Fibroblast of skin of scalp (primary cell): ENCODE data around the gene PLD6.
"Not testable (repeated sequence)": the region's sequence is repeated elsewhere in the genome, so short reads cannot be mapped to it uniquely, and the experiment has no call there.

Experiments
- DNase-seq: peaks from one replicate; pipeline ENCODE4 v3.0.0-alpha.2; 2013

Gene PLD6

GRCh38 chr17:17175917-17176316, 30.2 kb downstream of the PLD6 start:
- no peak for DNase-seq

DNA sequence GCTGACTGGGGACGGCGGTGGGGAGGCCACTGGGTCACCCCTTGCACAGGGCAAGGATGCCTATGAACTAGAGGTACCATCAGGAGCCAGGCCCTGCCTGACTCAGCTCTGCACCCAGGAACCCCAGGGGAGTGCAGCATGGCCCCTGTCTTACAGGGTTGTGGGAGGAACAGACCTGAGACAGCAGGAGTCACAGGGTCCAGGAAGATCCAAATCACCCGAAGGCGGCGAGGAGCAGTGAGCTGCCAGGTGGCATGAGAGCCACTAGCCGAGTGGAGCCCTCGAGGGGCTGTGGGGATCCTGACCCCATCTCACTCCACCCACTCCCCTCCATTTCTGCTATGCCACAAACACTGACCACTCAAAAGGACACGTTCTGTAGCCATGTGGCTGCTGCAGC, 30.8 kb downstream of the PLD6 start:
- DNase-seq = no peak

DNA sequence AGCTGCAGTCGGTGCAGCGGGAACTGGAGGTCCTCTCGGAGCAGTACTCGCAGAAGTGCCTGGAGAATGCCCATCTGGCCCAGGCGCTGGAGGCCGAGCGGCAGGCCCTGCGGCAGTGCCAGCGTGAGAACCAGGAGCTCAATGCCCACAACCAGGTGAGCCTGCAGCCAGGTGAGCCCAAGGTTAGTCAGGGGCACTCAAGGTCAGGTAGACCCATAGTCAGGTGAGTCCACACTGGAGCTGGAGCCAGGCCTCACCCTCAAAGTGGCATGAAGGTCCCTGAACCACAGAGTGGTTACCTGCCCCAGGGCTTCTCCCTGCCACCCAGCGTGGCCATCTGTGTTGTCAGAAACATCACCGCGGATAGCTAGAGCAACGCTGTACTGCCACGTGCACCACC, 32.2 kb downstream of the PLD6 start:
- no peak for DNase-seq

- no peak for DNase-seq
These were observed 33.1 kb downstream of the PLD6 start for GRCh38 chr17:17172990-17173389.

DNA sequence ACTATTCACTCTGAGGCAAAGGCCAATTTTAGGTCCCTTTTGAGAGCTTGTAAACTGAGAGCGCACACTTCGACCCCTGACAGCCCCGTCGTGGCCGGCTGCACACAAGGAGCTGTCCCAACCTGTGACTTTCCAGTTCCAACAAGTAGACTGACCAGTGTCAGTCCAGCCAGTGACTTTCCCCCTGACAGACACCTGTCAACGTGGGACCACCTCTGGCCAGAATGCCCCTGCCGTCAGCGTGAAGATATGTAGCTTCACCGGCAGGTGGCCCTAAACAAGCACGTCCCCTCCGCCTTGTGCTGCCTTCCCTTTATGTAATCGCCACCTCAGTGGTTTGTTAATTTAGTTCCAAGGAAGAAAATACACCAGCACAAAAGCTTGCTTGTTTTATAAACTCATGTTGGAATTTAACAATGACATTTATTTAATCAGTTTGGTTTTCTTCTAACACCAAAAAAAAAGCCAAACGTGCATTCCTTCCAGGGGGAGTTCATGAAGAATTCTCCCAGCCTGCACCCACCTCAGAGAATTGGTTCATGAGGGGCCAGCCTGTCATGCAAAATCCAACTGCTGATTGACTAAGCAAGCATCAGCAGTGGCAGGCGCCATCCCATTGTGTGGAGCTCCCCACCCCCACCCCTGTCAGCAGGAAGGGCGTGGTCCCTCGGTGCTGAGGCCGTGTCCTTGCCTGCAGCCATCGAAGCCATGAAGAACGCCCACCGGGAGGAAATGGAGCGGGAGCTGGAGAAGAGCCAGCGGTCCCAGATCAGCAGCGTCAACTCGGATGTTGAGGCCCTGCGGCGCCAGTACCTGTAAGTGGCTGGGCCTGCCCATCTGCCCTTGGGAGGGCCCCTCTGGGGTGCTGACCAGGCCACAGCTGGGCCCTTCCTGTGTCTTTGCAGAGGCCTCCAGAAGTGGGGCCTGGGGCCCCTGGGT, 33.9 kb downstream of the PLD6 start:
- no peak for DNase-seq

- no peak for DNase-seq
These were observed 34.9 kb downstream of the PLD6 start for GRCh38 chr17:17171186-17171585.

GRCh38 chr17:17170346-17170985, 35.7 kb downstream of the PLD6 start:
- DNase-seq = no peak

- DNase-seq = no peak
These were observed 36.7 kb downstream of the PLD6 start for GRCh38 chr17:17169396-17169795.

- DNase-seq = no peak
These were observed 37.7 kb downstream of the PLD6 start for GRCh38 chr17:17168401-17168800.

GRCh38 chr17:17167986-17168385, 38.1 kb downstream of the PLD6 start:
- DNase-seq = no peak

- DNase-seq = no peak
These were observed 38.8 kb downstream of the PLD6 start for GRCh38 chr17:17167356-17167755.

- no peak for DNase-seq
These were observed 39.7 kb downstream of the PLD6 start for GRCh38 chr17:17166446-17166845.

GRCh38 chr17:17165666-17166308, 40.3 kb downstream of the PLD6 start:
- no peak for DNase-seq

- no peak for DNase-seq
These were observed 41.5 kb downstream of the PLD6 start for GRCh38 chr17:17164676-17165075.

DNA sequence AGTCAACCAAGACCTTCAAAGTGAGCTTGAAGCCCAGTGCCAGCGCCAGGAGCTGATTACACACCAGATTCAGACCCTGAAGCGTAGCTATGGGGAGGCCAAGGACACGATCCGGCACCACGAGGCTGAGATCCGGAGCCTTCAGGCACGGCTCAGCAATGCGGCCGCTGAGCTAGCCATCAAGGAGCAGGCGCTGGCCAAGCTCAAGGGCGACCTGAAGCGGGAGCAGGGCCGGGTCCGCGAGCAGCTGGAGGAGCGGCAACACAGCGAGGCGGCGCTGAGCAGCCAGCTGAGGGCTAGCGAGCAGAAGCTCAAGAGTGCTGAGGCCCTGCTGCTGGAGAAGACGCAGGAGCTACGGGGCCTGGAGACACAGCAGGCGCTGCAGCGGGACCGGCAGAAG, 42.0 kb downstream of the PLD6 start:
- DNase-seq = no peak

DNA sequence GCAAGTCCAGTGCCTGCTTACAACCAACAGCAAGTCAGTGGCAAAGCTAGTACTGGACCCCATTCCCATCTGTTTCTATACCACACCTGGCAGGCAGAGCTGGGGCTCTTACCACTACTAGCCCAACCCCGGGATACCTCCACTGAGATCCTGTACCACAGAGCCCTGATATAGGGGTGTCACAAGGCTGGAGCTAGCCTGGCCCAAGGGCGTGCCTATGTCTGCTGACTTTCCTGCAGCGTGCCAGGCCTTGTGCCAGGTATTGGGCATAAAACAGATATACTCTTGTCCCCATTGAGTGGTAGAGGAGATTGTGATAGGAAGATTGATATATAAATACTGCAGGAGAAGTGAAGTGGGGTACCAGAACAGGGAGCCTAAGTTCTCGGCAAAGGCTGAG, 44.4 kb downstream of the PLD6 start:
- DNase-seq = no peak

GRCh38 chr17:17161121-17161520, 45.0 kb downstream of the PLD6 start:
- DNase-seq = no peak

DNA sequence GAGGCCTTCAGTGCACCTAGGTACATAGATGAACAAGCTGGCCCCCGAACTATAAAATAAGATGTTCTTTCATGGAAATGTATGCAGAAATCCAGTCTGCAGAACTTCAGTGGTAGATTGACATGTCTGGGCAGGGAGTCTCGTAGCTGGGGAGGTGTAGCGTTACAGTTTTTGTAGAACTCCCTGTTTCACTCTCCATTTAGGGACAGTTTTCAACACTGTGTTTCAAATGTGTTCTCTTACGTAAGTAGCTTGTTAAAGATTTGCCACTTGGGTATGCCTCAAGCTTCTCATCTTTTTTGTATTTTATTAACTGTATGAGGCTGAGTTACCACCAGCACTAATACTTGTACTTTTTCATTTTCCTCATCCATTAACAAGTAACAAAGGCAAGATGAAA, 46.6 kb downstream of the PLD6 start:
- DNase-seq = no peak

DNA sequence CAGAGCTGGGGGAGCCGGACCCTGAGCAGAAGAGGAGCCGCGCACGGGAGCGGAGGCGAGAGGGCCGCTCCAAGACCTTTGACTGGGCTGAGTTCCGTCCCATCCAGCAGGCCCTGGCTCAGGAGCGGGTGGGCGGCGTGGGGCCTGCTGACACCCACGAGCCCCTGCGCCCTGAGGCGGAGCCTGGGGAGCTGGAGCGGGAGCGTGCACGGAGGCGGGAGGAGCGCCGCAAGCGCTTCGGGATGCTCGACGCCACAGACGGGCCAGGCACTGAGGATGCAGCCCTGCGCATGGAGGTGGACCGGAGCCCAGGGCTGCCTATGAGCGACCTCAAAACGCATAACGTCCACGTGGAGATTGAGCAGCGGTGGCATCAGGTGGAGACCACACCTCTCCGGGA, 47.6 kb downstream of the PLD6 start:
- not testable (repeated sequence) for DNase-seq

- no peak for DNase-seq
These were observed 49.1 kb downstream of the PLD6 start for GRCh38 chr17:17157041-17157440.

GRCh38 chr17:17156511-17156910, 49.6 kb downstream of the PLD6 start:
- no peak for DNase-seq

DNA sequence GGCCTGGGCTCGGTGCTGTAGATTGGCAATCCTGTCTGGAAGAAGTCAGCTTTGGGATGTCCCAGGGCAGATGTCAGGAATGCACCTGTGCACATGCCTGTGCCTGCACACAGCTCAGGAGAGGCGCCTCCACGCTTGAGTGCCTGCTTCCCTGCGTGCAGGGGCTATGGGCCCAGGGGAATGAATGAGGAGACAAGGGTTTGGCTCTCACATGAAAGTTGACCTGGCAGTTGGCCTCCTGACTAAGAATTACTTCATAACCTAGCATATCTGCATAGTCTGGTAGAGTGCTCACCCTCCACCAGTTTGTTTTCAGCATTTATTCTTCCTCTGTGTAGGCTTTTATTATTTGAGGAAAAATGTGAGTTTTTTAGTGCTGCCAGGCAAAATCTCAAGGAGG, 50.0 kb downstream of the PLD6 start:
- DNase-seq = peak; percentile 27

- DNase-seq = no peak
These were observed 50.6 kb downstream of the PLD6 start for GRCh38 chr17:17155568-17155967.

DNA sequence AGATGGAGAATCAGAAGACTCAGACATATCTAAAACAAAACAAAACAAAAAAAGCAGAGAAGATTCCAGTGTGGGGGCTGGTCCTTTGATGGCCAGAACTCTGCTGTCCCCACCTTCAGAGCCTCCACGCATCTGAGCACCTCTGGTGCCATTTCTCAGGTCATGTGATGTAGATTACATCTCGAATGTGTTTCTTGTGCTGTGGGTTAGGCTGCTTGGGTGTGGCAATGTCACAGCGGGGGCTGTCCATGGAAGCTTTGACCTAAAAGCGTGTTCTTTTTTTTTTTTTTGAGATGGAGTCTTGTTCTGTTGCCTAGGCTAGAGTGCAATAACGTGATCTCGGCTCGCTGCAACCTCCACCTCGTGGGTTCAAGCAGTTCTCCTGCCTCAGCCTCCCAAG, 51.2 kb downstream of the PLD6 start:
- no peak for DNase-seq
